ENCODE data around the gene SRRD. TPM values are rescaled to one million over a fixed set of nuclear protein-coding genes. Genes with fewer than 3 reads are reported as not detected.

The SRRD gene
- total and polyA plus RNA-seq, 5 donors = 10.8 to 25.8 (median 22.1) TPM

- intact Hi-C loops (cut with DNase I) = no loop called here
- Histone ChIP-seq H3K4me1 (ENCODE audit: control insufficient read depth, insufficient read depth, low read length) (peaks cover 4% of the 10 kb centered on the region), H3K27me3 (ENCODE audit: control insufficient read depth, insufficient read depth) (no peaks in the 10 kb centered on the region), H3K4me3 (ENCODE audit: low read length) (no peak overlapping the region), H3K9me3 (ENCODE audit: control insufficient read depth, low read length) (no peaks in the 10 kb centered on the region), H3K27ac (ENCODE audit: low read length) (no peak overlapping the region)
- no peak for DNase-seq
- WGBS = 95% methylated on average over 2 of the region's 2 CpGs
- no peak for ATAC-seq
Measured at GRCh38 chr22:26540119-26540518, 56.4 kb downstream of the SRRD start.

GRCh38 chr22:26541167-26541819 lies 57.6 kb downstream of the SRRD start:
- intact Hi-C loops (cut with DNase I) = no loop called here
- WGBS = 95% methylated on average over 47 of the region's 47 CpGs
- no peak overlapping the region for H3K27ac ChIP-seq (ENCODE audit: low read length)
- ATAC-seq = peak; percentile 4 to 10
- H3K9me3 ChIP-seq (ENCODE audit: control insufficient read depth, low read length) = no peaks in the 10 kb centered on the region
- H3K4me1 ChIP-seq (ENCODE audit: control insufficient read depth, insufficient read depth, low read length) = peaks cover 4% of the 10 kb centered on the region
- H3K4me3 ChIP-seq (ENCODE audit: low read length) = no peak overlapping the region
- peak in 1 of 3 donors; percentile 57 for DNase-seq
- H3K27me3 ChIP-seq (ENCODE audit: control insufficient read depth, insufficient read depth) = no peaks in the 10 kb centered on the region

GRCh38 chr22:26542831-26543230 lies 59.2 kb downstream of the SRRD start:
- no peak overlapping the region for H3K27ac ChIP-seq (ENCODE audit: low read length)
- DNase-seq (no peak), ATAC-seq (no peak)
- peaks cover 4% of the 10 kb centered on the region for H3K4me1 ChIP-seq (ENCODE audit: control insufficient read depth, insufficient read depth, low read length)
- no peak overlapping the region for H3K4me3 ChIP-seq (ENCODE audit: low read length)
- 70% methylated on average over 3 of the region's 3 CpGs for WGBS
- no peaks in the 10 kb centered on the region for H3K9me3 ChIP-seq (ENCODE audit: control insufficient read depth, low read length)
- H3K27me3 ChIP-seq (ENCODE audit: control insufficient read depth, insufficient read depth) = no peaks in the 10 kb centered on the region
- intact Hi-C loops (cut with DNase I) = no loop called here

Other genes with a start within 250 kb of the SRRD start
- under 1 TPM; 0.08 to 0.50 (median 0.23) TPM for gene ASPHD2, start 54.6 kb upstream of the SRRD start, total RNA-seq
- gene ASPHD2, start 54.6 kb upstream of the SRRD start, polyA plus RNA-seq = 0.05 TPM
- 10 to 100 TPM; 11.4 to 14.0 (median 12.3) TPM for gene HPS4, start 94 bp upstream of the SRRD start, total RNA-seq
- gene HPS4, start 94 bp upstream of the SRRD start, polyA plus RNA-seq = 7.4 TPM
- gene TFIP11, start 28.6 kb downstream of the SRRD start, total RNA-seq = 10 to 100 TPM; 19.8 to 28.7 (median 25.4) TPM
- 15.2 TPM for gene TFIP11, start 28.6 kb downstream of the SRRD start, polyA plus RNA-seq
- gene TPST2, start 106.3 kb downstream of the SRRD start, total RNA-seq = 10 to 100 TPM; 30.5 to 55.2 (median 36.9) TPM
- 27.6 TPM for gene TPST2, start 106.3 kb downstream of the SRRD start, polyA plus RNA-seq
- gene CRYBB1, start 134.2 kb downstream of the SRRD start, total RNA-seq = 1 to 10 TPM in 2 of 4 donors, under 1 TPM in 2; 0.48 to 1.3 (median 0.99) TPM
- gene CRYBB1, start 134.2 kb downstream of the SRRD start, polyA plus RNA-seq = 0.25 TPM
- gene CRYBA4, start 138.1 kb downstream of the SRRD start, total RNA-seq = not detected
- gene CRYBA4, start 138.1 kb downstream of the SRRD start, polyA plus RNA-seq = not detected
- 1 to 10 TPM; 1.3 to 2.7 (median 1.5) TPM for gene MIAT, start 173.7 kb downstream of the SRRD start, total RNA-seq
- 0.45 TPM for gene MIAT, start 173.7 kb downstream of the SRRD start, polyA plus RNA-seq